K562 (cell line): ENCODE measurements around the gene ZNF500. TPM values are rescaled to one million over a fixed set of nuclear protein-coding genes. Genes with fewer than 3 reads are reported as not detected.
A peak's percentile ranks its signal among the peaks of the same experiment; 100 is the strongest.

Experiments
- ATAC-seq: fragments of 200-7000 bp; cut with Tn5 transposase; 3 replicates; pipeline ENCODE4 v1.9.1; 2020; ENCODE audit warnings: moderate library complexity
- BruUV-seq: library from RNA; stranded (reverse); fragments of 400-500 nt; replicated peaks from 2 replicates; lab custom pipeline; 2021; lab: Mats Ljungman, UMichigan
- CTCF ChIA-PET: fragments of 300-600 bp; formaldehyde crosslinking; extraction: SDS; loops from one replicate; lab custom pipeline; 2021; ENCODE audit warnings: low intra/inter-chr PET ratio; lab: Yijun Ruan, JAX
- POLR2A ChIA-PET: fragments of 300-600, 350-650 bp; sonication (Branson Sonifier 250); formaldehyde crosslinking; extraction: SDS; loops from one replicate; lab custom pipeline; 2021; ENCODE audit warnings: antibody characterized with exemption, inconsistent platforms; lab: Yijun Ruan, JAX
- DNase-seq, 4 experiments: peaks; one replicate each; pipeline versions ENCODE4 v3.0.0 to v3.0.0-alpha.2; 2011 to 2018; ENCODE audit warnings: low spot score in 3 of 4, mixed read lengths in 3 of 4; ENCODE audit errors: extremely low read depth in 1 of 4
- FAIRE-seq: peaks from 2 replicates; lab custom pipeline; 2011; peaks lifted over from hg19 to GRCh38; lab: Jason Lieb, UNC
- H2AFZ ChIP-seq: 2 replicates; pipeline ENCODE4 v1.6.0; 2011; ENCODE audit warnings: low read depth, low read length, control low read depth, inconsistent platforms
- H3K27ac ChIP-seq: fragments of 200-600 bp; 3 replicates; pipeline ENCODE4 v1.8.0; 2011; ENCODE audit warnings: low read depth, mild to moderate bottlenecking, control low read depth, inconsistent platforms, low read length, moderate library complexity, mixed read lengths; ENCODE audit errors: extremely low read depth
- H3K27me3 ChIP-seq, 2 experiments: fragments of 300-600 bp in 1 of 2; 2 replicates in 1 of 2; 3 replicates in 1 of 2; pipeline versions ENCODE4 v1.6.0 to v1.8.0; 2011; ENCODE audit warnings: inconsistent platforms in 2 of 2, low read length in 2 of 2, mild to moderate bottlenecking in 1 of 2, mixed read lengths in 1 of 2, moderate library complexity in 1 of 2; ENCODE audit not compliant: control insufficient read depth in 2 of 2, insufficient read depth in 2 of 2
- H3K36me3 ChIP-seq: fragments of 300-600 bp; 3 replicates; pipeline ENCODE4 v1.8.0; 2011; ENCODE audit warnings: mild to moderate bottlenecking, low read length, inconsistent platforms; ENCODE audit not compliant: control insufficient read depth, insufficient read depth
- H3K4me1 ChIP-seq, 2 experiments: fragments of 200-600 bp in 1 of 2; replicated peaks in 1 of 2; 2 replicates in 1 of 2; 3 replicates in 1 of 2; pipeline versions ENCODE4 v1.5.1 to v1.8.0; 2011; ENCODE audit warnings: inconsistent platforms in 2 of 2, low read length in 2 of 2, mild to moderate bottlenecking in 1 of 2, mixed read lengths in 1 of 2, moderate library complexity in 1 of 2; ENCODE audit not compliant: control insufficient read depth in 2 of 2, insufficient read depth in 2 of 2
- H3K4me2 ChIP-seq: 2 replicates; pipeline ENCODE4 v1.6.1; 2011; ENCODE audit warnings: low read length, control low read depth, inconsistent platforms, mixed read lengths; ENCODE audit not compliant: insufficient read depth
- H3K4me3 ChIP-seq: fragments of 200-600 bp; sonication (generic), shearing (Covaris generic); 2 replicates; pipeline ENCODE4 v1.5.1; 2016; ENCODE audit warnings: control low read depth, inconsistent platforms
- H3K79me2 ChIP-seq: fragments of 200-600 bp; 3 replicates; pipeline ENCODE4 v1.8.0; 2011; ENCODE audit warnings: low read length, inconsistent platforms; ENCODE audit not compliant: control insufficient read depth, insufficient read depth
- H3K9ac ChIP-seq, 2 experiments: 2 replicates each; pipeline versions ENCODE4 v1.6.0 to v1.6.1; 2011; ENCODE audit warnings: low read depth in 2 of 2, low read length in 2 of 2, control low read depth in 1 of 2, inconsistent platforms in 1 of 2, mild to moderate bottlenecking in 1 of 2, mixed read lengths in 1 of 2; ENCODE audit not compliant: insufficient read depth in 1 of 2
- H3K9me1 ChIP-seq: one replicate; pipeline ENCODE4 v1.6.0; 2011; ENCODE audit warnings: inconsistent platforms, mild to moderate bottlenecking, low read length, moderate library complexity; ENCODE audit not compliant: control insufficient read depth, insufficient read depth
- H3K9me3 ChIP-seq: replicated peaks from 2 replicates; pipeline ENCODE4 v1.5.1; 2011; ENCODE audit warnings: low read depth, low read length, inconsistent platforms; ENCODE audit not compliant: control insufficient read depth, insufficient read depth
- H4K20me1 ChIP-seq: replicated peaks from 2 replicates; pipeline ENCODE4 v1.6.1; 2011; ENCODE audit warnings: low read length, inconsistent platforms, mixed read lengths; ENCODE audit not compliant: control insufficient read depth, insufficient read depth
- CBFA2T3 ChIP-seq: fragments of 450-650 bp; IDR thresholded peaks from 2 replicates; pipeline ENCODE4 v1.6.1; 2017
- CTBP1 ChIP-seq: fragments of 450-650 bp; IDR thresholded peaks from 2 replicates; pipeline ENCODE4 v1.6.1; 2016; ENCODE audit warnings: borderline replicate concordance
- NCOA2 ChIP-seq, 2 experiments: fragments of 450-650 bp; IDR thresholded peaks; 2 replicates each; pipeline ENCODE4 v1.6.1; 2018; ENCODE audit warnings: mild to moderate bottlenecking in 2 of 2, moderate library complexity in 1 of 2; ENCODE audit not compliant: partially characterized antibody in 2 of 2
- PKNOX1 ChIP-seq: fragments of 450-650 bp; IDR thresholded peaks from 2 replicates; pipeline ENCODE4 v1.6.1; 2016
- POLR2G ChIP-seq: fragments of 200-400 bp; formaldehyde crosslinking; IDR thresholded peaks from 2 replicates; pipeline ENCODE4 v1.6.1; 2017; ENCODE audit warnings: low read depth, mild to moderate bottlenecking, antibody characterized with exemption, low read length, moderate library complexity
- TCFL5 ChIP-seq: fragments of 250-450 bp; sonication (Bioruptor Pico); conservative IDR thresholded peaks from 2 replicates; pipeline ENCODE4 v1.6.1; 2021; ENCODE audit warnings: mild to moderate bottlenecking, moderate library complexity, matching md5 sums
- ZNF639 ChIP-seq, 2 experiments: fragments of 200-800 bp in 1 of 2; sonication (Bioruptor generic) in 1 of 2; sonication (generic) in 1 of 2; formaldehyde crosslinking in 1 of 2; IDR thresholded peaks in 1 of 2; conservative IDR thresholded peaks in 1 of 2; 2 replicates each; pipeline versions ENCODE4 v1.5.0 to v1.6.1; 2016 to 2020; ENCODE audit warnings: missing compliant biosample characterization in 1 of 2, missing genetic modification characterization in 1 of 2, missing genetic modification reagents in 1 of 2
- WGBS: fragments of 100-300 bp; shearing (Covaris generic); methylation state at CpG from one replicate; pipeline ENCODE4 v1.1.6; 2016; ENCODE audit warnings: low coverage, mixed read lengths; ENCODE audit not compliant: insufficient coverage; ENCODE audit errors: missing lambda C conversion rate; 5-methylcytosine and 5-hydroxymethylcytosine counted together
- in situ Hi-C: fragments of 300-500 bp; cut with MboI; formaldehyde crosslinking; loops from 4 replicates; pipeline ENCODE4 v1.15.0; 2018; ENCODE audit warnings: inconsistent platforms, mixed read lengths
- intact Hi-C: fragments of 100-400 bp; cut with micrococcal nuclease; formaldehyde crosslinking; loops from 2 replicates; pipeline ENCODE4 v1.14.2; 2022
- polyA plus RNA-seq, 8 experiments: library from polyadenylated mRNA; depleted of rRNA in 4 of 8; stranded (reverse) in 5 of 8; unstranded in 3 of 8; fragments of >200 nt; fragmentation: Nextera tagmentation in 2 of 8; fragmentation: Illumina TruSeq in 1 of 8; extraction: Ambion mirVana in 2 of 8; extraction: Trizol in 1 of 8; gene quantifications; 2 replicates each; pipeline versions ENCODE4 v1.2.1 to v1.2.3, GENCODE V29; 2011 to 2014; ENCODE audit warnings: inconsistent platforms in 1 of 8, missing spikeins in 1 of 8
- total RNA-seq, 7 experiments: library from RNA; depleted of rRNA in 6 of 7; stranded (reverse); fragments of >200 nt in 6 of 7; fragmentation: Illumina TruSeq in 2 of 7; extraction: Trizol in 2 of 7; gene quantifications; 2 replicates each; pipeline versions ENCODE4 v1.2.1 to v1.2.3, GENCODE V29; 2011 to 2021; ENCODE audit warnings: low replicate concordance in 1 of 7

ZNF500 gene
- total and polyA plus RNA-seq, 9 of the 15 experiments (the other 6 are each of a cell fraction or from before 2014, with no cell fraction given) = 0.80 to 20.8 (median 5.3) TPM

- H3K4me3 ChIP-seq = no peak overlapping the region
- intact Hi-C loops = no loop called here
- H3K4me2 ChIP-seq = no peak overlapping the region
- FAIRE-seq (no peak), ATAC-seq (peak; percentile 30), DNase-seq (no peak)
- H3K9ac ChIP-seq = peak overlapping the region in 1 of 2 experiments; percentile 63; a peak in 1 of 4 replicates
- CTCF ChIA-PET = no interaction called here
- no peak overlapping the region for H3K27ac ChIP-seq
- no peaks in the 10 kb centered on the region for H3K9me3 ChIP-seq
- WGBS = 47% methylated on average over 13 of the region's 14 CpGs
- H2AFZ ChIP-seq = peak overlapping the region; percentile 72
- no peaks in the 10 kb centered on the region for H3K9me1 ChIP-seq
- H4K20me1 ChIP-seq = no peaks in the 10 kb centered on the region
- no TSS peak for BruUV-seq
- TF ChIP-seq ZNF639 (CRISPR knock-in tag; conservative IDR thresholded peaks at IDR 0.05 in 1 of 2, IDR thresholded peaks at IDR 0.05 in 1 of 2) (no peak), POLR2G (0 out of 2 replicates have a peak, but pooled peaks have one; percentile 21), PKNOX1 (peak; percentile 41), CBFA2T3 (no peak), CTBP1 (no peak), TCFL5 (no peak), NCOA2 (IDR thresholded peaks at IDR 0.05; ENCODE audit: partially characterized antibody in 2 of 2) (no peak)
- TF ChIP-seq, all 486 proteins: peak for 2
- in situ Hi-C loops = no loop called here
- Histone ChIP-seq H3K4me1 (peaks cover 0 to 16% of the 10 kb centered on the region in 2 experiments; a peak in 2 of 5 replicates), H3K27me3 (no peaks in the 10 kb centered on the region), H3K36me3 (no peaks in the 10 kb centered on the region), H3K79me2 (no peaks in the 10 kb centered on the region)
- POLR2A ChIA-PET = no interaction called here
These were observed 23.6 kb downstream of the ZNF500 start for GRCh38 chr16:4743226-4743878.
